ENCODE data around the gene STRADA. TPM values are rescaled to one million over a fixed set of nuclear protein-coding genes. Genes with fewer than 3 reads are reported as not detected.
A peak's percentile ranks its signal among the peaks of the same experiment; 100 is the strongest.

STRADA gene
- total and polyA plus RNA-seq, 9 of the 15 experiments (the other 6 are each of a cell fraction or from before 2014, with no cell fraction given), result 6.6 to 33.0 (median 20.5) TPM

DNA sequence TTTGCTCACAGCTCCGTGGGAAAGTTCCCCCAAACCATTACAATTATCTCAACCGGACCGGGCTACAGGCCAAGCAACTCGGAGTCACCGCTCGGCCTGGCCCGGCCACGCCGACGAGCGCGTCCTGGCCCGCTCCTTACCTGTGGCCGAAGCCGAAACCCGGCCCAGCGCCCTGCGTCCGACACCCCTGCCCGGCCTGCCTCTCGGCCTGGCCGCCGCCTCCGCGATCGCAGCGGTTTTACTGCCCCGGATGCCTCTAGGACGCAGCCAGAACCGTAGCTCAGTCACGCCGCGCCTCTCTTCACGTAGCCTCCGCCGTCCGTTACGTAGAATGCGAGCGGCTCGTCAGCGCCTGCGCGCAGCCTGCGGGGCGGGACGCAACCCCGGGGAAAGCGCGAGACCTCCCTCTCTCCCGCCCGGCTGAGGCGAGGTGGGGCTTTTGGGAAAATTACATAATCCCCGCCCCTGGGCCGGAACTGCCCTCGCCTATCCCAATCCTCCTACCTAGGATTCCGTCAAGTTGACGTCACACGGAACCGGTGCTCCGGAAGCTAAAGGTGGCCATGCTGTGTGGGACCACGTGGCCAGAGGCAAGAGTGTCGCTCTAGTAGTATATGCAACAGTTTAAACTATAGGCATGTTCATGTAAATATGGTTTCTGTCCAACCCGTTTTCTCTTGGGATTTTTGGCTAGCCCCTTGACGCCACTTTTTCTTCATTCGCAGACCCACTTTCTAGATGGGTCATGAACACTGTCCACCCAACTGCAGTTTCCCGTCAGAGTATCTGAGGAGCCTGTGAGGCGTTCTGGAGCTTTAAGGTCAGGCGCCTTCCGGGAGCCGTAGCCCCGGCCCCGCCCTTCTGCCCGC, 31.9 kb upstream of the STRADA start, which contains the start of gene CCDC47 (continued):
- no peak for TF ChIP-seq BRCA1 (IDR thresholded peaks at IDR 0.05)
- TF ChIP-seq BRCA1 (CRISPR knock-in tag; IDR thresholded peaks at IDR 0.05), result no peak
- TF ChIP-seq, protein P1, sequence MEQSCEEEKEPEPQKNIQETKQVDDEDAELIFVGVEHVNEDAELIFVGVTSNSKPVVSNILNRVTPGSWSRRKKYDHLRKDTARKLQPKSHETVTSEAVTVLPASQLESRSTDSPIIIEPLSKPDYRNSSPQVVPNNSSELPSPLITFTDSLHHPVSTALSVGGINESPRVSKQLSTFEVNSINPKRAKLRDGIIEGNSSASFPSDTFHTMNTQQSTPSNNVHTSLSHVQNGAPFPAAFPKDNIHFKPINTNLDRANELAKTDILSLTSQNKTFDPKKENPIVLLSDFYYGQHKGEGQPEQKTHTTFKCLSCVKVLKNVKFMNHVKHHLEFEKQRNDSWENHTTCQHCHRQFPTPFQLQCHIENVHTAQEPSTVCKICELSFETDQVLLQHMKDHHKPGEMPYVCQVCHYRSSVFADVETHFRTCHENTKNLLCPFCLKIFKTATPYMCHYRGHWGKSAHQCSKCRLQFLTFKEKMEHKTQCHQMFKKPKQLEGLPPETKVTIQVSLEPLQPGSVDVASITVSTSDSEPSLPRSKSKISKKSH (CRISPR knock-in tag; IDR thresholded peaks at IDR 0.05), result no peak
- TF ChIP-seq ZNF766 (CRISPR knock-in tag; conservative IDR thresholded peaks at IDR 0.05), result 0 out of 2 replicates have a peak, but pooled peaks have one; percentile 64
- TF ChIP-seq CXXC5 (CRISPR knock-in tag; IDR thresholded peaks at IDR 0.05), result peak; percentile 94
- no peak for TF ChIP-seq HDAC8 (tag; IDR thresholded peaks at IDR 0.05)
- TF ChIP-seq C11orf30 (IDR thresholded peaks at IDR 0.05; ENCODE audit: low read depth), result peak; percentile 64
- no peak for TF ChIP-seq ZNF174 (CRISPR knock-in tag; IDR thresholded peaks at IDR 0.05)
- no peak for TF ChIP-seq MAFF (IDR thresholded peaks at IDR 0.05; ENCODE audit: low read length)
- peak; percentile 95 for TF ChIP-seq SP1 (CRISPR knock-in tag; IDR thresholded peaks at IDR 0.05)
- no peak for TF ChIP-seq IFI16 (CRISPR knock-in tag; IDR thresholded peaks at IDR 0.05)
- TF ChIP-seq FOS (IDR thresholded peaks at IDR 0.05; ENCODE audit: extremely low read depth, insufficient read length), result no peak
- no peak for TF ChIP-seq SREBF2 (CRISPR knock-in tag; IDR thresholded peaks at IDR 0.05)
- TF ChIP-seq, protein P2, sequence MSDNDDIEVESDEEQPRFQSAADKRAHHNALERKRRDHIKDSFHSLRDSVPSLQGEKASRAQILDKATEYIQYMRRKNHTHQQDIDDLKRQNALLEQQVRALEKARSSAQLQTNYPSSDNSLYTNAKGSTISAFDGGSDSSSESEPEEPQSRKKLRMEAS (CRISPR knock-in tag; IDR thresholded peaks at IDR 0.05), result peak; percentile 99
- TF ChIP-seq RBBP5 (IDR thresholded peaks at IDR 0.05; ENCODE audit: borderline replicate concordance, insufficient read depth, low read length, poor library complexity, severe bottlenecking), result peak; percentile 87
- TF ChIP-seq HDAC6 (IDR thresholded peaks at IDR 0.05; ENCODE audit: low read depth, low read length), result no peak
- TF ChIP-seq MCM5 (IDR thresholded peaks at IDR 0.05; ENCODE audit: low read depth), result no peak
- no peak for TF ChIP-seq MCM2 (IDR thresholded peaks at IDR 0.05; ENCODE audit: low read depth)
- no peak for TF ChIP-seq CBX2 (IDR thresholded peaks at IDR 0.05; ENCODE audit: insufficient read depth, low read length, poor library complexity, severe bottlenecking)
- TF ChIP-seq RAD51 (IDR thresholded peaks at IDR 0.05; ENCODE audit: borderline replicate concordance, low read depth), result peak; percentile 84
- TF ChIP-seq ARHGAP35 (IDR thresholded peaks at IDR 0.05; ENCODE audit: partially characterized antibody), result peak; percentile 62
- TF ChIP-seq ZNF324 (CRISPR knock-in tag; IDR thresholded peaks at IDR 0.05), result peak; percentile 29; the same call in 1 of the 2 replicates
- no peak for TF ChIP-seq STAG1 (CRISPR knock-in tag; IDR thresholded peaks at IDR 0.05; ENCODE audit: borderline replicate concordance)
- TF ChIP-seq NR3C1 (CRISPR knock-in tag; IDR thresholded peaks at IDR 0.05), result no peak
- TF ChIP-seq BCL6 (CRISPR knock-in tag; IDR thresholded peaks at IDR 0.05), result no peak
- peak; percentile 58; the same call in 1 of the 2 replicates for TF ChIP-seq SMARCA5 (IDR thresholded peaks at IDR 0.05)
- TF ChIP-seq PURB (CRISPR knock-in tag; IDR thresholded peaks at IDR 0.05; ENCODE audit: low read depth), result no peak
- TF ChIP-seq PYGO2 (tag; IDR thresholded peaks at IDR 0.05), result no peak
- peak; percentile 23; the same call in 1 of the 2 replicates for TF ChIP-seq STAT5A (IDR thresholded peaks at IDR 0.05; ENCODE audit: borderline replicate concordance, low read length)
- TF ChIP-seq JUNB (CRISPR knock-in tag; conservative IDR thresholded peaks at IDR 0.05), result no peak
- TF ChIP-seq ZNF175 (CRISPR knock-in tag; IDR thresholded peaks at IDR 0.05; ENCODE audit: low read depth), result no peak

Measured in K562 (cell line).